DOHH2 (cell line): Measurements from ENCODE around the gene ACOX3.

Source experiments
- CTCF ChIP-seq: fragments of 200-600 bp; sonication (generic); IDR thresholded peaks from one replicate; pipeline ENCODE4 v1.5.1; 2014; ENCODE audit warnings: antibody characterized with exemption, mild to moderate bottlenecking, low read depth, low read length; ENCODE audit not compliant: poor library complexity, severe bottlenecking
- EZH2phosphoT487 ChIP-seq: fragments of 200-600 bp; sonication (generic); IDR thresholded peaks from 2 replicates; pipeline ENCODE4 v1.6.1; 2017; ENCODE audit warnings: borderline replicate concordance, mild to moderate bottlenecking, antibody characterized with exemption, low read length, moderate library complexity, mixed read lengths

- TF ChIP-seq CTCF: no peak
- no peak for TF ChIP-seq EZH2phosphoT487
Observed at GRCh38 chr4:8403976-8404375, 36.5 kb downstream of the ACOX3 start.
